Body of pancreas (tissue), 4 donors: ENCODE measurements around the gene AJAP1.

ENCODE experiments used
- CTCF ChIP-seq, 7 experiments: fragments of 450-650 bp in 4 of 7; fragments of 200-600 bp in 3 of 7; sonication (generic) in 3 of 7; IDR thresholded peaks; one replicate each; pipeline ENCODE4 v1.5.1; 2016 to 2019; ENCODE audit warnings: antibody characterized with exemption in 7 of 7
- POLR2A ChIP-seq, 3 donors: fragments of 450-650 bp; IDR thresholded peaks; one replicate each; pipeline ENCODE4 v1.6.1; 2016; ENCODE audit warnings: antibody characterized with exemption in 3 of 3, mild to moderate bottlenecking in 2 of 3

- TF ChIP-seq CTCF (IDR thresholded peaks at IDR 0.05) (no peak), POLR2A (IDR thresholded peaks at IDR 0.05) (no peak)
Measured at GRCh38 chr1:4678066-4678717, 23.8 kb downstream of the AJAP1 start.
